LoVo (cell line): ENCODE results near the gene ZFX.

Source experiments
- DNase-seq: peaks from one replicate; pipeline ENCODE4 v3.0.0-alpha.2; 2016; ENCODE audit warnings: low spot score

ZFX gene

GRCh38 chrX:24202465-24203031, 53.0 kb downstream of the ZFX start:
- no peak for DNase-seq

- no peak for DNase-seq
Measured at GRCh38 chrX:24203072-24203808, 53.7 kb downstream of the ZFX start.

GRCh38 chrX:24204331-24204730, 54.8 kb downstream of the ZFX start:
- no peak for DNase-seq

- no peak for DNase-seq
Measured at GRCh38 chrX:24204958-24205357, 55.4 kb downstream of the ZFX start.

GRCh38 chrX:24207826-24208225, 58.3 kb downstream of the ZFX start:
- DNase-seq, result no peak

GRCh38 chrX:24208496-24209240, 59.1 kb downstream of the ZFX start:
- no peak for DNase-seq

GRCh38 chrX:24210190-24210589, 60.7 kb downstream of the ZFX start:
- no peak for DNase-seq

- no peak for DNase-seq
Measured at GRCh38 chrX:24214568-24214967, 65.0 kb downstream of the ZFX start.

GRCh38 chrX:24215272-24215671, 65.7 kb downstream of the ZFX start:
- DNase-seq, result no peak

- no peak for DNase-seq
Measured at GRCh38 chrX:24216037-24216436, 66.5 kb downstream of the ZFX start.

- no peak for DNase-seq
Measured at GRCh38 chrX:24216827-24217226, 67.3 kb downstream of the ZFX start.

GRCh38 chrX:24219320-24219719, 69.8 kb downstream of the ZFX start:
- DNase-seq, result no peak

- no peak for DNase-seq
Measured at GRCh38 chrX:24221872-24222271, 72.3 kb downstream of the ZFX start.

- DNase-seq, result no peak
Measured at GRCh38 chrX:24225265-24225664, 75.7 kb downstream of the ZFX start.

GRCh38 chrX:24226176-24226575, 76.6 kb downstream of the ZFX start:
- no peak for DNase-seq

GRCh38 chrX:24228596-24228995, 79.1 kb downstream of the ZFX start:
- no peak for DNase-seq

GRCh38 chrX:24229400-24229879, 79.9 kb downstream of the ZFX start:
- DNase-seq, result no peak

GRCh38 chrX:24229976-24230375, 80.4 kb downstream of the ZFX start:
- DNase-seq, result no peak

- no peak for DNase-seq
Measured at GRCh38 chrX:24231131-24231540, 81.6 kb downstream of the ZFX start.

- no peak for DNase-seq
Measured at GRCh38 chrX:24231641-24232179, 82.2 kb downstream of the ZFX start.

GRCh38 chrX:24232796-24233195, 83.3 kb downstream of the ZFX start:
- DNase-seq, result no peak

GRCh38 chrX:24235084-24235710, 85.7 kb downstream of the ZFX start:
- no peak for DNase-seq
